DOHH2 (cell line): ENCODE results near the gene FCRL1.

Source experiments
- H3F3A ChIP-seq: fragments of 200-600 bp; sonication (generic), shearing (Covaris generic); 2 replicates; pipeline ENCODE4 v1.6.0; 2016; ENCODE audit warnings: antibody characterized with exemption, mild to moderate bottlenecking; ENCODE audit not compliant: control insufficient read depth, insufficient read depth
- H3K27ac ChIP-seq: fragments of 200-600 bp; sonication (generic); 2 replicates; pipeline ENCODE4 v1.5.1; 2014; ENCODE audit warnings: low read depth, mild to moderate bottlenecking, low read length, moderate library complexity
- H3K27me3 ChIP-seq: fragments of 200-600 bp; sonication (generic); 2 replicates; pipeline ENCODE4 v1.6.1; 2014; ENCODE audit warnings: mild to moderate bottlenecking, low read length, mixed read lengths; ENCODE audit not compliant: control insufficient read depth
- H3K36me3 ChIP-seq: fragments of 200-600 bp; sonication (generic); 2 replicates; pipeline ENCODE4 v1.6.1; 2014; ENCODE audit warnings: mild to moderate bottlenecking, low read length, moderate library complexity, mixed read lengths; ENCODE audit not compliant: control insufficient read depth
- H3K4me1 ChIP-seq: fragments of 200-600 bp; sonication (generic); 2 replicates; pipeline ENCODE4 v1.6.1; 2014; ENCODE audit warnings: mild to moderate bottlenecking, low read length, mixed read lengths; ENCODE audit not compliant: control insufficient read depth
- H3K4me2 ChIP-seq: fragments of 200-600 bp; sonication (generic); 2 replicates; pipeline ENCODE4 v1.6.0; 2014; ENCODE audit warnings: mild to moderate bottlenecking, low read length, moderate library complexity
- H3K4me3 ChIP-seq: fragments of 200-600 bp; sonication (generic); 2 replicates; pipeline ENCODE4 v1.5.1; 2014; ENCODE audit warnings: mild to moderate bottlenecking, low read length, mixed read lengths
- H3K79me2 ChIP-seq: fragments of 200-600 bp; sonication (generic); 2 replicates; pipeline ENCODE4 v1.6.1; 2014; ENCODE audit warnings: mild to moderate bottlenecking, low read length, mixed read lengths; ENCODE audit not compliant: control insufficient read depth
- H3K9me2 ChIP-seq: fragments of 200-600 bp; sonication (generic); replicated peaks from 2 replicates; pipeline ENCODE4 v1.6.1; 2014; ENCODE audit warnings: mild to moderate bottlenecking, low read length, mixed read lengths; ENCODE audit not compliant: control insufficient read depth
- H3K9me3 ChIP-seq: fragments of 200-600 bp; sonication (generic); 2 replicates; pipeline ENCODE4 v1.6.1; 2014; ENCODE audit warnings: antibody characterized with exemption, low read length, mixed read lengths; ENCODE audit not compliant: control insufficient read depth, insufficient read depth
- H4K20me1 ChIP-seq: fragments of 200-600 bp; sonication (generic); 2 replicates; pipeline ENCODE4 v1.6.0; 2014; ENCODE audit warnings: low read depth, mild to moderate bottlenecking, antibody characterized with exemption, low read length, moderate library complexity; ENCODE audit not compliant: control insufficient read depth, insufficient read depth
- CTCF ChIP-seq: fragments of 200-600 bp; sonication (generic); IDR thresholded peaks from one replicate; pipeline ENCODE4 v1.5.1; 2014; ENCODE audit warnings: antibody characterized with exemption, mild to moderate bottlenecking, low read depth, low read length; ENCODE audit not compliant: poor library complexity, severe bottlenecking
- EZH2phosphoT487 ChIP-seq: fragments of 200-600 bp; sonication (generic); IDR thresholded peaks from 2 replicates; pipeline ENCODE4 v1.6.1; 2017; ENCODE audit warnings: borderline replicate concordance, mild to moderate bottlenecking, antibody characterized with exemption, low read length, moderate library complexity, mixed read lengths

FCRL1 gene

GRCh38 chr1:157856538-157856937, 36.6 kb upstream of the FCRL1 start:
- Histone ChIP-seq H3K4me3 (no peak overlapping the region), H3K4me1 (peaks cover 21% of the 10 kb centered on the region), H3K27me3 (no peaks in the 10 kb centered on the region), H3K9me2 (no peaks in the 10 kb centered on the region), H3F3A (0 out of 2 replicates have a peak, but pooled peaks cover 2% of the 10 kb centered on the region), H3K79me2 (no peaks in the 10 kb centered on the region), H3K36me3 (no peaks in the 10 kb centered on the region), H3K27ac (no peak overlapping the region), H4K20me1 (no peaks in the 10 kb centered on the region), H3K9me3 (no peaks in the 10 kb centered on the region), H3K4me2 (no peak overlapping the region)
- TF ChIP-seq EZH2phosphoT487 (no peak), CTCF (no peak)

- Histone ChIP-seq H3F3A (peaks cover 12% of the 10 kb centered on the region), H3K27ac (no peak overlapping the region), H3K4me1 (peaks cover 55% of the 10 kb centered on the region), H3K79me2 (no peaks in the 10 kb centered on the region), H4K20me1 (no peaks in the 10 kb centered on the region), H3K4me2 (no peak overlapping the region), H3K36me3 (peaks cover 3% of the 10 kb centered on the region; the same call in 1 of the 2 replicates), H3K9me3 (no peaks in the 10 kb centered on the region), H3K4me3 (no peak overlapping the region), H3K9me2 (no peaks in the 10 kb centered on the region), H3K27me3 (no peaks in the 10 kb centered on the region)
- TF ChIP-seq EZH2phosphoT487 (no peak), CTCF (no peak)
Observed at GRCh38 chr1:157852476-157852875, 32.6 kb upstream of the FCRL1 start.

- Histone ChIP-seq H3K9me3 (no peaks in the 10 kb centered on the region), H4K20me1 (no peaks in the 10 kb centered on the region), H3K4me2 (peak overlapping the region; percentile 89), H3K36me3 (peaks cover 3% of the 10 kb centered on the region; the same call in 1 of the 2 replicates), H3K79me2 (no peaks in the 10 kb centered on the region), H3K9me2 (no peaks in the 10 kb centered on the region), H3K27ac (peak overlapping the region; percentile 90), H3K4me1 (peaks cover 71% of the 10 kb centered on the region), H3K27me3 (no peaks in the 10 kb centered on the region), H3F3A (peaks cover 12% of the 10 kb centered on the region), H3K4me3 (peak overlapping the region; percentile 68)
- TF ChIP-seq CTCF (no peak), EZH2phosphoT487 (no peak)
Observed at GRCh38 chr1:157849229-157849875, 29.4 kb upstream of the FCRL1 start.
